Activated T-helper 17 cell treated with anti-CD3 and anti-CD28 coated beads, Interleukin-2, amount 50 U/mL, for 72 hours (primary cell): Measurements from ENCODE around the gene WFDC10A. TPM values are rescaled to one million over a fixed set of nuclear protein-coding genes. Genes with fewer than 3 reads are reported as not detected.
"Not testable (repeated sequence)": the region's sequence is repeated elsewhere in the genome, so short reads cannot be mapped to it uniquely, and the experiment has no call there.

Experiments used
- ATAC-seq: fragments of 150-1000 bp; cut with Tn5 transposase; replicated peaks from 2 replicates; pipeline ENCODE4 v1.10.0; 2021; ENCODE audit warnings: mild to moderate bottlenecking, moderate library complexity
- H3K27ac Mint-ChIP-seq: one replicate; pipeline ENCODE4 v1.8.0; 2022; ENCODE audit warnings: mixed read lengths
- H3K27me3 Mint-ChIP-seq: one replicate; pipeline ENCODE4 v1.8.0; 2022; ENCODE audit warnings: mixed read lengths
- H3K36me3 Mint-ChIP-seq: one replicate; pipeline ENCODE4 v1.8.0; 2022; ENCODE audit warnings: low read depth, mild to moderate bottlenecking, mixed read lengths
- H3K4me1 Mint-ChIP-seq: one replicate; pipeline ENCODE4 v1.8.0; 2022; ENCODE audit warnings: mixed read lengths
- H3K4me3 Mint-ChIP-seq: one replicate; pipeline ENCODE4 v1.8.0; 2022; ENCODE audit warnings: mild to moderate bottlenecking, mixed read lengths
- H3K9me3 Mint-ChIP-seq: one replicate; pipeline ENCODE4 v1.8.0; 2022; ENCODE audit warnings: mixed read lengths
- total RNA-seq, 2 donors: library from RNA; stranded (reverse); gene quantifications; one replicate each; pipeline ENCODE4 v1.2.3, GENCODE V29; 2022

Gene WFDC10A
- total RNA-seq = not detected

GRCh38 chr20:45629496-45630100, at the start of gene WFDC10A:
Gene WFDC10A (plus strand): TSS chr20:45629739. CDS start chr20:45629814, 75 bp downstream.
- Mint-ChIP-seq H3K27me3 (peaks cover 37% of the 10 kb centered on the region), H3K36me3 (no peaks in the 10 kb centered on the region), H3K9me3 (no peaks in the 10 kb centered on the region), H3K4me3 (no peak within 1 kb of the TSS), H3K27ac (no peak within 1 kb of the TSS), H3K4me1 (no peaks in the 10 kb centered on the region)
- ATAC-seq = peak; percentile 79

GRCh38 chr20:45581702-45582101, 47.8 kb upstream of the WFDC10A start:
- Mint-ChIP-seq H3K36me3 (no peaks in the 10 kb centered on the region), H3K27me3 (peaks cover 23% of the 10 kb centered on the region), H3K4me1 (no peaks in the 10 kb centered on the region), H3K4me3 (no peak overlapping the region), H3K27ac (no peak overlapping the region), H3K9me3 (no peaks in the 10 kb centered on the region)
- ATAC-seq = no peak

- Mint-ChIP-seq H3K36me3 (no peaks in the 10 kb centered on the region), H3K9me3 (no peaks in the 10 kb centered on the region), H3K4me1 (no peaks in the 10 kb centered on the region), H3K4me3 (no peak overlapping the region), H3K27ac (no peak overlapping the region), H3K27me3 (peaks cover 23% of the 10 kb centered on the region)
- ATAC-seq = no peak
Observed at GRCh38 chr20:45583502-45583901, 46.0 kb upstream of the WFDC10A start.

- not testable (repeated sequence) for H3K27ac Mint-ChIP-seq, ATAC-seq, H3K36me3 Mint-ChIP-seq, H3K4me1 Mint-ChIP-seq, H3K4me3 Mint-ChIP-seq, H3K9me3 Mint-ChIP-seq
- H3K27me3 Mint-ChIP-seq = peaks cover 25% of the 10 kb centered on the region
Observed at GRCh38 chr20:45584294-45584693, 45.2 kb upstream of the WFDC10A start.

- not testable (repeated sequence) for H3K4me1 Mint-ChIP-seq, ATAC-seq, H3K9me3 Mint-ChIP-seq, H3K4me3 Mint-ChIP-seq, H3K36me3 Mint-ChIP-seq, H3K27ac Mint-ChIP-seq
- H3K27me3 Mint-ChIP-seq = peaks cover 18% of the 10 kb centered on the region
Observed at GRCh38 chr20:45585986-45586385, 43.6 kb upstream of the WFDC10A start.

GRCh38 chr20:45588800-45589199, 40.7 kb upstream of the WFDC10A start:
- peaks cover 25% of the 10 kb centered on the region for H3K27me3 Mint-ChIP-seq
- no peaks in the 10 kb centered on the region for H3K4me1 Mint-ChIP-seq
- H3K27ac Mint-ChIP-seq = no peak overlapping the region
- no peaks in the 10 kb centered on the region for H3K9me3 Mint-ChIP-seq
- no peak overlapping the region for H3K4me3 Mint-ChIP-seq
- H3K36me3 Mint-ChIP-seq = no peaks in the 10 kb centered on the region
- ATAC-seq = no peak

- H3K4me1 Mint-ChIP-seq = no peaks in the 10 kb centered on the region
- no peak for ATAC-seq
- no peak overlapping the region for H3K4me3 Mint-ChIP-seq
- H3K9me3 Mint-ChIP-seq = no peaks in the 10 kb centered on the region
- peaks cover 28% of the 10 kb centered on the region for H3K27me3 Mint-ChIP-seq
- H3K27ac Mint-ChIP-seq = no peak overlapping the region
- no peaks in the 10 kb centered on the region for H3K36me3 Mint-ChIP-seq
Observed at GRCh38 chr20:45589725-45590124, 39.8 kb upstream of the WFDC10A start.

GRCh38 chr20:45592574-45593189, 36.9 kb upstream of the WFDC10A start:
- H3K27me3 Mint-ChIP-seq = peaks cover 35% of the 10 kb centered on the region

GRCh38 chr20:45593498-45593897, 36.0 kb upstream of the WFDC10A start:
- Mint-ChIP-seq H3K27ac (no peak overlapping the region), H3K4me1 (no peaks in the 10 kb centered on the region), H3K9me3 (no peaks in the 10 kb centered on the region), H3K36me3 (no peaks in the 10 kb centered on the region), H3K4me3 (no peak overlapping the region), H3K27me3 (peaks cover 41% of the 10 kb centered on the region)
- no peak for ATAC-seq

More at GRCh38 chr20:45592574-45593189, 36.9 kb upstream of the WFDC10A start:
- Mint-ChIP-seq H3K4me3 (no peak overlapping the region), H3K36me3 (no peaks in the 10 kb centered on the region), H3K27ac (no peak overlapping the region), H3K4me1 (no peaks in the 10 kb centered on the region), H3K9me3 (no peaks in the 10 kb centered on the region)
- ATAC-seq = peak; percentile 56

- no peaks in the 10 kb centered on the region for H3K9me3 Mint-ChIP-seq
- H3K27ac Mint-ChIP-seq = no peak overlapping the region
- H3K4me1 Mint-ChIP-seq = no peaks in the 10 kb centered on the region
- no peak overlapping the region for H3K4me3 Mint-ChIP-seq
- no peaks in the 10 kb centered on the region for H3K36me3 Mint-ChIP-seq
- no peak for ATAC-seq
- peaks cover 38% of the 10 kb centered on the region for H3K27me3 Mint-ChIP-seq
Observed at GRCh38 chr20:45595235-45595634, 34.3 kb upstream of the WFDC10A start.

- H3K36me3 Mint-ChIP-seq = no peaks in the 10 kb centered on the region
- H3K9me3 Mint-ChIP-seq = peaks cover 3% of the 10 kb centered on the region
Observed at GRCh38 chr20:45607810-45608209, 21.7 kb upstream of the WFDC10A start.

GRCh38 chr20:45611054-45611453, 18.5 kb upstream of the WFDC10A start:
- ATAC-seq = peak; percentile 95
- peaks cover 10% of the 10 kb centered on the region for H3K4me1 Mint-ChIP-seq
- H3K27me3 Mint-ChIP-seq = peaks cover 23% of the 10 kb centered on the region

More at GRCh38 chr20:45607810-45608209, 21.7 kb upstream of the WFDC10A start:
- H3K27ac Mint-ChIP-seq = no peak overlapping the region
- peaks cover 36% of the 10 kb centered on the region for H3K27me3 Mint-ChIP-seq
- ATAC-seq = no peak
- no peak overlapping the region for H3K4me3 Mint-ChIP-seq
- H3K4me1 Mint-ChIP-seq = peaks cover 10% of the 10 kb centered on the region

GRCh38 chr20:45612314-45612713, 17.2 kb upstream of the WFDC10A start:
- no peak overlapping the region for H3K27ac Mint-ChIP-seq
- peaks cover 3% of the 10 kb centered on the region for H3K9me3 Mint-ChIP-seq
- no peaks in the 10 kb centered on the region for H3K36me3 Mint-ChIP-seq
- peaks cover 10% of the 10 kb centered on the region for H3K4me1 Mint-ChIP-seq
- H3K4me3 Mint-ChIP-seq = no peak overlapping the region
- H3K27me3 Mint-ChIP-seq = peaks cover 18% of the 10 kb centered on the region
- ATAC-seq = no peak

More at GRCh38 chr20:45611054-45611453, 18.5 kb upstream of the WFDC10A start:
- Mint-ChIP-seq H3K4me3 (peak overlapping the region; percentile 4), H3K36me3 (no peaks in the 10 kb centered on the region), H3K27ac (peak overlapping the region; percentile 30), H3K9me3 (peaks cover 3% of the 10 kb centered on the region)

GRCh38 chr20:45617591-45617990, 11.9 kb upstream of the WFDC10A start:
- no peaks in the 10 kb centered on the region for H3K36me3 Mint-ChIP-seq
- no peak overlapping the region for H3K27ac Mint-ChIP-seq
- ATAC-seq = no peak
- no peaks in the 10 kb centered on the region for H3K9me3 Mint-ChIP-seq
- H3K27me3 Mint-ChIP-seq = no peaks in the 10 kb centered on the region
- no peaks in the 10 kb centered on the region for H3K4me1 Mint-ChIP-seq
- H3K4me3 Mint-ChIP-seq = no peak overlapping the region

- no peak overlapping the region for H3K27ac Mint-ChIP-seq
- no peaks in the 10 kb centered on the region for H3K36me3 Mint-ChIP-seq
- H3K27me3 Mint-ChIP-seq = peaks cover 3% of the 10 kb centered on the region
- no peaks in the 10 kb centered on the region for H3K4me1 Mint-ChIP-seq
- no peak for ATAC-seq
- H3K9me3 Mint-ChIP-seq = no peaks in the 10 kb centered on the region
- no peak overlapping the region for H3K4me3 Mint-ChIP-seq
Observed at GRCh38 chr20:45621593-45621992, 7.9 kb upstream of the WFDC10A start.
